ENCODE data around the gene THYN1. TPM values are rescaled to one million over a fixed set of nuclear protein-coding genes. Genes with fewer than 3 reads are reported as not detected.

The THYN1 gene
- total and polyA plus RNA-seq, 2 of the 13 experiments (the other 11 are each of a cell fraction or from before 2014, with no cell fraction given) = 36.1 to 87.6 TPM

DNA sequence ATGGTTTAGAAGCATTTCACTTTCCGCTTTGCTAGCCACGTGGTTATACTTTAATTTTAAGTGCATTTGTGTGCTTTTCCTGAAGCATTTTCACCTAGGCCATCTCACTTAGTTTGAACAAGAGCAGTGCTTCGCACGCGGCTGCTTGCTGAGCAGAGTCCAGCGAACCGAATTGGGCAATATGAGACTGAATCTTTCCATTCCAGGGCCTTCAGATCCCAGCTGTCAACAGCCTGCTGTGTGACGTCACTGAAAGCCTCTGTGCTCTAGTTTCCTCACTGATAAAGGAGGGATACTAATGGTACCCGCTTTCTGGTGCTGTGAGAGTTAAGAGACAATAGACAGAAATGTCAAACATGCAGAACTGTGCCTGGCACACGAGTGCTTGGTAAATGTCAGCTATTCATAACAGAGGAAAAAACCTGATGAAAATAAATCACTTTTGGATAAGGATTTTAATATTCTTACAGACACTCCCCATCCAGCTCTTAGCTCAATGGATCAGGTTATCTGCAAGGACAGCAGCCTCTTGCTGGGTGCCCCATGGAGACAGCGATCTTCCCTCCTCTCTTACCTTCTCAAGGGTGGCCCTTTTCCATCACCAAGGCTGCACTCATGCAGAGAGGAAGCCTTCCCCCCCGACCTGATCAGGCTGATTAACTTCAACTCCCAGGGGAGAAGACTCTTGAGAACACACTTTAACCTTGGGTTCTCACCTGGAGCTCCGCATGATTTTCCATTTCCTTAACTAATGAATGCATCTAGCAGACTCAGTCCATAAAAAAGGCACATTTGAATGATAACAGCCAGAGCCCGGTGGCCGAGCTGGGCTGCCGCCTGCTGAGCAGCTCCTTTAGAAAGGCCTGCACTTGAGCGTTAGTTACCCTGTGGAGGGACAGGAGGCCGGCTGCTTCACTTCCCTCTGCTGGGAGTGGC lies 19.5 kb upstream of the THYN1 start (continued):
- TF ChIP-seq AKNA (CRISPR knock-in tag; IDR thresholded peaks at IDR 0.05; ENCODE audit: borderline replicate concordance) (no peak), KDM2A (CRISPR knock-in tag; IDR thresholded peaks at IDR 0.05; ENCODE audit: borderline replicate concordance, low read depth) (peak; percentile 36; the same call in 1 of the 2 replicates), ZNF878 (CRISPR knock-in tag; IDR thresholded peaks at IDR 0.05) (0 out of 2 replicates have a peak, but pooled peaks have one; percentile 57), PPARG (CRISPR knock-in tag; conservative IDR thresholded peaks at IDR 0.05) (no peak), DBP (CRISPR knock-in tag; IDR thresholded peaks at IDR 0.05; ENCODE audit: not compliant biosample characterization) (no peak), SMC3 (IDR thresholded peaks at IDR 0.05; ENCODE audit: low read length) (0 out of 2 replicates have a peak, but pooled peaks have one; percentile 20), FOXA3 (CRISPR knock-in tag; IDR thresholded peaks at IDR 0.05) (peak; percentile 79), SOX13 (IDR thresholded peaks at IDR 0.05) (no peak), SOX13 (CRISPR knock-in tag; conservative IDR thresholded peaks at IDR 0.05 in 1 of 2, IDR thresholded peaks at IDR 0.05 in 1 of 2) (peak in 1 of 2 experiments; percentile 39; a peak in 1 of 4 replicates), KDM3A (CRISPR knock-in tag; IDR thresholded peaks at IDR 0.05; ENCODE audit: low read depth) (peak; percentile 56; the same call in 1 of the 2 replicates), MAX (IDR thresholded peaks at IDR 0.05) (peak; percentile 89), NONO (IDR thresholded peaks at IDR 0.05) (no peak), NONO (CRISPR knock-in tag; conservative IDR thresholded peaks at IDR 0.05) (no peak), HHEX (CRISPR knock-in tag; IDR thresholded peaks at IDR 0.05) (peak; percentile 75; the same call in 1 of the 2 replicates)
- TF ChIP-seq, protein P1, sequence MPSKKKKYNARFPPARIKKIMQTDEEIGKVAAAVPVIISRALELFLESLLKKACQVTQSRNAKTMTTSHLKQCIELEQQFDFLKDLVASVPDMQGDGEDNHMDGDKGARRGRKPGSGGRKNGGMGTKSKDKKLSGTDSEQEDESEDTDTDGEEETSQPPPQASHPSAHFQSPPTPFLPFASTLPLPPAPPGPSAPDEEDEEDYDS (CRISPR knock-in tag; IDR thresholded peaks at IDR 0.05) = peak; percentile 22; the same call in 1 of the 2 replicates
- TF ChIP-seq, protein P2, sequence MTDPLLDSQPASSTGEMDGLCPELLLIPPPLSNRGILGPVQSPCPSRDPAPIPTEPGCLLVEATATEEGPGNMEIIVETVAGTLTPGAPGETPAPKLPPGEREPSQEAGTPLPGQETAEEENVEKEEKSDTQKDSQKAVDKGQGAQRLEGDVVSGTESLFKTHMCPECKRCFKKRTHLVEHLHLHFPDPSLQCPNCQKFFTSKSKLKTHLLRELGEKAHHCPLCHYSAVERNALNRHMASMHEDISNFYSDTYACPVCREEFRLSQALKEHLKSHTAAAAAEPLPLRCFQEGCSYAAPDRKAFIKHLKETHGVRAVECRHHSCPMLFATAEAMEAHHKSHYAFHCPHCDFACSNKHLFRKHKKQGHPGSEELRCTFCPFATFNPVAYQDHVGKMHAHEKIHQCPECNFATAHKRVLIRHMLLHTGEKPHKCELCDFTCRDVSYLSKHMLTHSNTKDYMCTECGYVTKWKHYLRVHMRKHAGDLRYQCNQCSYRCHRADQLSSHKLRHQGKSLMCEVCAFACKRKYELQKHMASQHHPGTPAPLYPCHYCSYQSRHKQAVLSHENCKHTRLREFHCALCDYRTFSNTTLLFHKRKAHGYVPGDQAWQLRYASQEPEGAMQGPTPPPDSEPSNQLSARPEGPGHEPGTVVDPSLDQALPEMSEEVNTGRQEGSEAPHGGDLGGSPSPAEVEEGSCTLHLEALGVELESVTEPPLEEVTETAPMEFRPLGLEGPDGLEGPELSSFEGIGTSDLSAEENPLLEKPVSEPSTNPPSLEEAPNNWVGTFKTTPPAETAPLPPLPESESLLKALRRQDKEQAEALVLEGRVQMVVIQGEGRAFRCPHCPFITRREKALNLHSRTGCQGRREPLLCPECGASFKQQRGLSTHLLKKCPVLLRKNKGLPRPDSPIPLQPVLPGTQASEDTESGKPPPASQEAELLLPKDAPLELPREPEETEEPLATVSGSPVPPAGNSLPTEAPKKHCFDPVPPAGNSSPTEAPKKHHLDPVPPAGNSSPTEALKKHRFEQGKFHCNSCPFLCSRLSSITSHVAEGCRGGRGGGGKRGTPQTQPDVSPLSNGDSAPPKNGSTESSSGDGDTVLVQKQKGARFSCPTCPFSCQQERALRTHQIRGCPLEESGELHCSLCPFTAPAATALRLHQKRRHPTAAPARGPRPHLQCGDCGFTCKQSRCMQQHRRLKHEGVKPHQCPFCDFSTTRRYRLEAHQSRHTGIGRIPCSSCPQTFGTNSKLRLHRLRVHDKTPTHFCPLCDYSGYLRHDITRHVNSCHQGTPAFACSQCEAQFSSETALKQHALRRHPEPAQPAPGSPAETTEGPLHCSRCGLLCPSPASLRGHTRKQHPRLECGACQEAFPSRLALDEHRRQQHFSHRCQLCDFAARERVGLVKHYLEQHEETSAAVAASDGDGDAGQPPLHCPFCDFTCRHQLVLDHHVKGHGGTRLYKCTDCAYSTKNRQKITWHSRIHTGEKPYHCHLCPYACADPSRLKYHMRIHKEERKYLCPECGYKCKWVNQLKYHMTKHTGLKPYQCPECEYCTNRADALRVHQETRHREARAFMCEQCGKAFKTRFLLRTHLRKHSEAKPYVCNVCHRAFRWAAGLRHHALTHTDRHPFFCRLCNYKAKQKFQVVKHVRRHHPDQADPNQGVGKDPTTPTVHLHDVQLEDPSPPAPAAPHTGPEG (CRISPR knock-in tag; IDR thresholded peaks at IDR 0.05) = no peak
